ENCODE results near the gene ERBB4. TPM values are rescaled to one million over a fixed set of nuclear protein-coding genes. Genes with fewer than 3 reads are reported as not detected.
"Not testable (repeated sequence)": the region's sequence is repeated elsewhere in the genome, so short reads cannot be mapped to it uniquely, and the experiment has no call there.

The ERBB4 gene
- total and polyA plus RNA-seq, 10 of the 15 experiments (the other 5 are each of a cell fraction or from before 2014, with no cell fraction given), result under 0.01 to 0.23 (median 0.01) TPM; not detected in 4

DNA sequence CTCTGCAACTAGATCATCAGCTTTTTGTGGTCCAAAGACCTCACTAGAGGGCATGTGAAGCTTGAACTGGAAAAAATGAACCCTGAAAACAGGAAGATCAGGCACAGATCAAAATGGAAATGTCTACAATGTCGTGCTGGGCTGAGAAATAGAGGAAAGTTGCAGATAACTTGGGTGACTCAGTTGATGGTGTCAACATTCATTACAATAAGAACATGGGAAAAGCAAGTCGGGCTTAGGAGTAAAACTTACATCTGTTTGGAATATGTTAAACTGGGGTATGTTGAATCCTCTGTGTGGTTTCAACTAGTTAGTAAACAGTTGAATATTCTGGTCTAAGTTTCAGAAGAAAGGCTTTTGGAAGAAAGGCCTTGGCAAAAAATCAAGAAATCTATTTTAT, 940.4 kb downstream of the ERBB4 start:
- no peaks in the 10 kb centered on the region for H3K9me3 ChIP-seq (replicated peaks; ENCODE audit: control insufficient read depth, insufficient read depth, low read length)
- TF ChIP-seq SRF (IDR thresholded peaks at IDR 0.05; ENCODE audit: low read depth in 2 of 2, low read length in 2 of 2), result no peak
- H3K27ac ChIP-seq (ENCODE audit: control insufficient read depth, insufficient read depth), result no peak overlapping the region
- ChIA-PET POLR2A (no interaction called here), CTCF (interaction anchor here (0.6 kb wide), 1 partner anchor 26 kb away, joined by 3 read pairs; no protein-coding TSS in a partner anchor), SMC1A (ENCODE audit: uncharacterized antibody, unreplicated experiment) (interaction anchor here (1.1 kb wide), 1 partner anchor 46 kb away, joined by 4 read pairs; no protein-coding TSS in a partner anchor), RAD21 (ENCODE audit: unreplicated experiment) (no interaction called here)
- H3K4me3 ChIP-seq, result no peak overlapping the region
- no peak overlapping the region for H3K9ac ChIP-seq (ENCODE audit: control insufficient read depth, insufficient read depth, low read length)
- ATAC-seq (no peak), FAIRE-seq (no peak), DNase-seq (ENCODE audit: low read depth, low spot score) (no peak)
- no TSS peak for BruUV-seq (replicated peaks)
- no peaks in the 10 kb centered on the region for H3K79me2 ChIP-seq (ENCODE audit: control insufficient read depth, insufficient read depth, low read length)
- no peak overlapping the region for H3K4me2 ChIP-seq (ENCODE audit: control insufficient read depth, insufficient read depth)
- H2AFZ ChIP-seq (ENCODE audit: control insufficient read depth, low read depth, low read length), result no peak overlapping the region
- no peaks in the 10 kb centered on the region for H3K27me3 ChIP-seq (replicated peaks in 1 of 2; ENCODE audit: control insufficient read depth in 2 of 2, insufficient read depth in 2 of 2, low read length in 1 of 2)
- H4K20me1 ChIP-seq (ENCODE audit: control insufficient read depth, insufficient read depth), result no peaks in the 10 kb centered on the region
- intact Hi-C loops (cut with micrococcal nuclease; ENCODE audit: unreplicated experiment) (no loop called here), in situ Hi-C loops (cut with MboI) (no loop called here)
- no peaks in the 10 kb centered on the region for H3K36me3 ChIP-seq (ENCODE audit: control insufficient read depth in 2 of 2, insufficient read depth in 2 of 2, low read length in 1 of 2)
- WGBS (ENCODE audit: insufficient coverage, insufficient replicate concordance, low lambda C conversion rate, missing lambda C conversion rate), result 0% methylated on average over 2 of the region's 2 CpGs
- H3K4me1 ChIP-seq (ENCODE audit: control insufficient read depth, insufficient read depth, low read length), result no peaks in the 10 kb centered on the region

- FAIRE-seq; H4K20me1 ChIP-seq (ENCODE audit: control insufficient read depth, insufficient read depth); in situ Hi-C loops (cut with MboI); H3K4me3 ChIP-seq; H3K9ac ChIP-seq (ENCODE audit: control insufficient read depth, insufficient read depth, low read length); H3K4me2 ChIP-seq (ENCODE audit: control insufficient read depth, insufficient read depth); H3K4me1 ChIP-seq (ENCODE audit: control insufficient read depth, insufficient read depth, low read length); BruUV-seq (replicated peaks); H3K9me3 ChIP-seq (replicated peaks; ENCODE audit: control insufficient read depth, insufficient read depth, low read length); ATAC-seq; POLR2A ChIA-PET; RAD21 ChIA-PET (ENCODE audit: unreplicated experiment); CTCF ChIA-PET; H2AFZ ChIP-seq (ENCODE audit: control insufficient read depth, low read depth, low read length); H3K36me3 ChIP-seq (ENCODE audit: control insufficient read depth in 2 of 2, insufficient read depth in 2 of 2, low read length in 1 of 2); intact Hi-C loops (cut with micrococcal nuclease; ENCODE audit: unreplicated experiment); H3K27ac ChIP-seq (ENCODE audit: control insufficient read depth, insufficient read depth); H3K27me3 ChIP-seq (replicated peaks in 1 of 2; ENCODE audit: control insufficient read depth in 2 of 2, insufficient read depth in 2 of 2, low read length in 1 of 2); H3K79me2 ChIP-seq (ENCODE audit: control insufficient read depth, insufficient read depth, low read length); DNase-seq (ENCODE audit: low read depth, low spot score): not testable (repeated sequence)
- WGBS (ENCODE audit: insufficient coverage, insufficient replicate concordance, low lambda C conversion rate, missing lambda C conversion rate), result 57% methylated on average over 12 of the region's 12 CpGs
- SMC1A ChIA-PET (ENCODE audit: uncharacterized antibody, unreplicated experiment), result interaction anchor here (0.6 kb wide), 1 partner anchor 32 kb away, joined by 3 read pairs; no protein-coding TSS in a partner anchor
Measured at GRCh38 chr2:211592006-211592405, 946.6 kb downstream of the ERBB4 start.
